ENCODE results near the gene KLHL29. TPM values are rescaled to one million over a fixed set of nuclear protein-coding genes. Genes with fewer than 3 reads are reported as not detected.
A peak's percentile ranks its signal among the peaks of the same experiment; 100 is the strongest.

KLHL29 gene
- total RNA-seq, 1 donor from 2014 or later, result 8.0 TPM

- H3K27ac Mint-ChIP-seq (ENCODE audit: unreplicated experiment), result no peak overlapping the region
- H3K36me3 Mint-ChIP-seq (ENCODE audit: low read depth), result no peaks in the 10 kb centered on the region
- peaks cover 16% of the 10 kb centered on the region for H3K4me1 Mint-ChIP-seq (ENCODE audit: low read depth)
- H3K9me3 Mint-ChIP-seq (ENCODE audit: low read depth), result no peaks in the 10 kb centered on the region
- H3K27me3 Mint-ChIP-seq (ENCODE audit: low read depth), result no peaks in the 10 kb centered on the region
- no peak for TF ChIP-seq CTCF (IDR thresholded peaks at IDR 0.05)
- H3K4me3 Mint-ChIP-seq (ENCODE audit: unreplicated experiment), result no peak overlapping the region
- peak; percentile 83 for DNase-seq (ENCODE audit: low spot score)
These were observed 141.1 kb downstream of the KLHL29 start for GRCh38 chr2:23526114-23526513.

GRCh38 chr2:23526835-23527790 lies 142.1 kb downstream of the KLHL29 start:
- H3K4me1 Mint-ChIP-seq (ENCODE audit: low read depth), result peaks cover 16% of the 10 kb centered on the region
- no peaks in the 10 kb centered on the region for H3K36me3 Mint-ChIP-seq (ENCODE audit: low read depth)
- H3K4me3 Mint-ChIP-seq (ENCODE audit: unreplicated experiment), result no peak overlapping the region
- no peaks in the 10 kb centered on the region for H3K27me3 Mint-ChIP-seq (ENCODE audit: low read depth)
- H3K9me3 Mint-ChIP-seq (ENCODE audit: low read depth), result no peaks in the 10 kb centered on the region
- no peak for TF ChIP-seq CTCF (IDR thresholded peaks at IDR 0.05)
- DNase-seq (ENCODE audit: low spot score), result peak; percentile 65
- H3K27ac Mint-ChIP-seq (ENCODE audit: unreplicated experiment), result no peak overlapping the region

- Mint-ChIP-seq H3K27me3 (ENCODE audit: low read depth) (peaks cover 3% of the 10 kb centered on the region), H3K4me3 (ENCODE audit: unreplicated experiment) (no peak overlapping the region), H3K4me1 (ENCODE audit: low read depth) (peaks cover 16% of the 10 kb centered on the region), H3K9me3 (ENCODE audit: low read depth) (no peaks in the 10 kb centered on the region), H3K27ac (ENCODE audit: unreplicated experiment) (no peak overlapping the region), H3K36me3 (ENCODE audit: low read depth) (no peaks in the 10 kb centered on the region)
- TF ChIP-seq CTCF (IDR thresholded peaks at IDR 0.05), result no peak
- DNase-seq (ENCODE audit: low spot score), result no peak
These were observed 143.2 kb downstream of the KLHL29 start for GRCh38 chr2:23528171-23528570.

- H3K9me3 Mint-ChIP-seq (ENCODE audit: low read depth), result no peaks in the 10 kb centered on the region
- H3K27ac Mint-ChIP-seq (ENCODE audit: unreplicated experiment), result no peak overlapping the region
These were observed 143.7 kb downstream of the KLHL29 start for GRCh38 chr2:23528690-23529089.

GRCh38 chr2:23529659-23530058 lies 144.7 kb downstream of the KLHL29 start:
- no peak for TF ChIP-seq CTCF (IDR thresholded peaks at IDR 0.05)
- H3K27ac Mint-ChIP-seq (ENCODE audit: unreplicated experiment), result no peak overlapping the region
- H3K4me3 Mint-ChIP-seq (ENCODE audit: unreplicated experiment), result no peak overlapping the region
- DNase-seq (ENCODE audit: low spot score), result peak; percentile 75
- H3K36me3 Mint-ChIP-seq (ENCODE audit: low read depth), result no peaks in the 10 kb centered on the region
- no peaks in the 10 kb centered on the region for H3K9me3 Mint-ChIP-seq (ENCODE audit: low read depth)
- peaks cover 7% of the 10 kb centered on the region for H3K4me1 Mint-ChIP-seq (ENCODE audit: low read depth)
- peaks cover 3% of the 10 kb centered on the region for H3K27me3 Mint-ChIP-seq (ENCODE audit: low read depth)

More at GRCh38 chr2:23528690-23529089, 143.7 kb downstream of the KLHL29 start:
- Mint-ChIP-seq H3K36me3 (ENCODE audit: low read depth) (no peaks in the 10 kb centered on the region), H3K4me1 (ENCODE audit: low read depth) (peaks cover 16% of the 10 kb centered on the region), H3K27me3 (ENCODE audit: low read depth) (peaks cover 3% of the 10 kb centered on the region), H3K4me3 (ENCODE audit: unreplicated experiment) (no peak overlapping the region)
- TF ChIP-seq CTCF (IDR thresholded peaks at IDR 0.05), result no peak
- peak; percentile 64 for DNase-seq (ENCODE audit: low spot score)

All from chondrocyte (in vitro differentiated cells).